DOHH2 (cell line): ENCODE measurements around the gene KIFC1.

Experiments
- H3F3A ChIP-seq: fragments of 200-600 bp; sonication (generic), shearing (Covaris generic); 2 replicates; pipeline ENCODE4 v1.6.0; 2016; ENCODE audit warnings: antibody characterized with exemption, mild to moderate bottlenecking; ENCODE audit not compliant: control insufficient read depth, insufficient read depth
- H3K27ac ChIP-seq: fragments of 200-600 bp; sonication (generic); 2 replicates; pipeline ENCODE4 v1.5.1; 2014; ENCODE audit warnings: low read depth, mild to moderate bottlenecking, low read length, moderate library complexity
- H3K27me3 ChIP-seq: fragments of 200-600 bp; sonication (generic); 2 replicates; pipeline ENCODE4 v1.6.1; 2014; ENCODE audit warnings: mild to moderate bottlenecking, low read length, mixed read lengths; ENCODE audit not compliant: control insufficient read depth
- H3K36me3 ChIP-seq: fragments of 200-600 bp; sonication (generic); 2 replicates; pipeline ENCODE4 v1.6.1; 2014; ENCODE audit warnings: mild to moderate bottlenecking, low read length, moderate library complexity, mixed read lengths; ENCODE audit not compliant: control insufficient read depth
- H3K4me1 ChIP-seq: fragments of 200-600 bp; sonication (generic); 2 replicates; pipeline ENCODE4 v1.6.1; 2014; ENCODE audit warnings: mild to moderate bottlenecking, low read length, mixed read lengths; ENCODE audit not compliant: control insufficient read depth
- H3K4me2 ChIP-seq: fragments of 200-600 bp; sonication (generic); 2 replicates; pipeline ENCODE4 v1.6.0; 2014; ENCODE audit warnings: mild to moderate bottlenecking, low read length, moderate library complexity
- H3K4me3 ChIP-seq: fragments of 200-600 bp; sonication (generic); 2 replicates; pipeline ENCODE4 v1.5.1; 2014; ENCODE audit warnings: mild to moderate bottlenecking, low read length, mixed read lengths
- H3K79me2 ChIP-seq: fragments of 200-600 bp; sonication (generic); 2 replicates; pipeline ENCODE4 v1.6.1; 2014; ENCODE audit warnings: mild to moderate bottlenecking, low read length, mixed read lengths; ENCODE audit not compliant: control insufficient read depth
- H3K9me2 ChIP-seq: fragments of 200-600 bp; sonication (generic); replicated peaks from 2 replicates; pipeline ENCODE4 v1.6.1; 2014; ENCODE audit warnings: mild to moderate bottlenecking, low read length, mixed read lengths; ENCODE audit not compliant: control insufficient read depth
- H3K9me3 ChIP-seq: fragments of 200-600 bp; sonication (generic); 2 replicates; pipeline ENCODE4 v1.6.1; 2014; ENCODE audit warnings: antibody characterized with exemption, low read length, mixed read lengths; ENCODE audit not compliant: control insufficient read depth, insufficient read depth
- H4K20me1 ChIP-seq: fragments of 200-600 bp; sonication (generic); 2 replicates; pipeline ENCODE4 v1.6.0; 2014; ENCODE audit warnings: low read depth, mild to moderate bottlenecking, antibody characterized with exemption, low read length, moderate library complexity; ENCODE audit not compliant: control insufficient read depth, insufficient read depth
- EZH2phosphoT487 ChIP-seq: fragments of 200-600 bp; sonication (generic); IDR thresholded peaks from 2 replicates; pipeline ENCODE4 v1.6.1; 2017; ENCODE audit warnings: borderline replicate concordance, mild to moderate bottlenecking, antibody characterized with exemption, low read length, moderate library complexity, mixed read lengths
- TF ChIP-seq, protein P1 (sequence below): fragments of 200-600 bp; sonication (generic); IDR thresholded peaks from one replicate; pipeline ENCODE4 v1.5.1; 2014; ENCODE audit warnings: antibody characterized with exemption, mild to moderate bottlenecking, low read depth, low read length; ENCODE audit not compliant: poor library complexity, severe bottlenecking

Gene KIFC1

GRCh38 chr6:33420491-33421343, 29.1 kb downstream of the KIFC1 start:
- TF ChIP-seq, protein P1, sequence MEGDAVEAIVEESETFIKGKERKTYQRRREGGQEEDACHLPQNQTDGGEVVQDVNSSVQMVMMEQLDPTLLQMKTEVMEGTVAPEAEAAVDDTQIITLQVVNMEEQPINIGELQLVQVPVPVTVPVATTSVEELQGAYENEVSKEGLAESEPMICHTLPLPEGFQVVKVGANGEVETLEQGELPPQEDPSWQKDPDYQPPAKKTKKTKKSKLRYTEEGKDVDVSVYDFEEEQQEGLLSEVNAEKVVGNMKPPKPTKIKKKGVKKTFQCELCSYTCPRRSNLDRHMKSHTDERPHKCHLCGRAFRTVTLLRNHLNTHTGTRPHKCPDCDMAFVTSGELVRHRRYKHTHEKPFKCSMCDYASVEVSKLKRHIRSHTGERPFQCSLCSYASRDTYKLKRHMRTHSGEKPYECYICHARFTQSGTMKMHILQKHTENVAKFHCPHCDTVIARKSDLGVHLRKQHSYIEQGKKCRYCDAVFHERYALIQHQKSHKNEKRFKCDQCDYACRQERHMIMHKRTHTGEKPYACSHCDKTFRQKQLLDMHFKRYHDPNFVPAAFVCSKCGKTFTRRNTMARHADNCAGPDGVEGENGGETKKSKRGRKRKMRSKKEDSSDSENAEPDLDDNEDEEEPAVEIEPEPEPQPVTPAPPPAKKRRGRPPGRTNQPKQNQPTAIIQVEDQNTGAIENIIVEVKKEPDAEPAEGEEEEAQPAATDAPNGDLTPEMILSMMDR = no peak
- no peak for TF ChIP-seq EZH2phosphoT487
- Histone ChIP-seq H3K4me2 (peak overlapping the region; percentile 31; the same call in 1 of the 2 replicates), H3F3A (peaks cover 5% of the 10 kb centered on the region; the same call in 1 of the 2 replicates), H3K9me2 (no peaks in the 10 kb centered on the region), H3K4me3 (0 out of 2 replicates have a peak overlapping the region, but pooled peaks have one; percentile 34), H4K20me1 (no peaks in the 10 kb centered on the region; the same call in 1 of the 2 replicates), H3K36me3 (peaks cover 10% of the 10 kb centered on the region), H3K9me3 (no peaks in the 10 kb centered on the region), H3K27me3 (peaks cover 5% of the 10 kb centered on the region; the same call in 1 of the 2 replicates), H3K27ac (no peak overlapping the region), H3K4me1 (peaks cover 41% of the 10 kb centered on the region), H3K79me2 (peaks cover 31% of the 10 kb centered on the region)

- TF ChIP-seq EZH2phosphoT487 = no peak
- TF ChIP-seq, protein P1 = no peak
- Histone ChIP-seq H3K9me2 (no peaks in the 10 kb centered on the region), H3K27me3 (peaks cover 5% of the 10 kb centered on the region; the same call in 1 of the 2 replicates), H3K4me1 (peaks cover 35% of the 10 kb centered on the region), H3K9me3 (no peaks in the 10 kb centered on the region), H3K79me2 (peaks cover 25% of the 10 kb centered on the region), H3F3A (peaks cover 8% of the 10 kb centered on the region), H3K27ac (no peak overlapping the region), H3K4me2 (no peak overlapping the region), H4K20me1 (no peaks in the 10 kb centered on the region; the same call in 1 of the 2 replicates), H3K4me3 (no peak overlapping the region), H3K36me3 (peaks cover 6% of the 10 kb centered on the region)
Measured at GRCh38 chr6:33421344-33421643, 29.7 kb downstream of the KIFC1 start.

DNA sequence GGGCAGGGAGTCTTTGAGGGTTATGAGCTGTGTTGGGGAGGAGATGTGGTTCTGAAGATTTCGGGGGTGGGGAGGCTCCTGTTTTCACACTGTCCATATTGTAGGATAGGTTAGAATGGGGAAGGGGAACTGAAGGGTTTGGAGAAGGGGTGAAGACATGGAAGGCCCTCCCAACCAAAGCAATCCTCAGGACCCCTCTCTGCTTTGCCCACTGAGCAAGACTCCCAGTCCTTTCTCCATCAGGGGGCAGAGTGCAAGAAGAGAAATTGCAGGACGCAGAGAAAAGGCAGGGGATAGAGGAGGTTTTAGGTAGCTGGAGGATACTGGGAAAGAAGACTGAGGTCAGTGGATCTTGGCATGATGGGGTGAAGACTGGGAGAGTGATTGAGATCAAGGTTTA, 32.2 kb downstream of the KIFC1 start:
- peaks cover 17% of the 10 kb centered on the region for H3F3A ChIP-seq
- H3K4me2 ChIP-seq = no peak overlapping the region
- H3K27me3 ChIP-seq = peaks cover 5% of the 10 kb centered on the region; the same call in 1 of the 2 replicates
- no peaks in the 10 kb centered on the region for H3K9me2 ChIP-seq
- H4K20me1 ChIP-seq = no peaks in the 10 kb centered on the region
- no peak overlapping the region for H3K4me3 ChIP-seq
- no peaks in the 10 kb centered on the region for H3K36me3 ChIP-seq
- no peak for TF ChIP-seq EZH2phosphoT487
- TF ChIP-seq, protein P1 = no peak
- no peaks in the 10 kb centered on the region for H3K9me3 ChIP-seq
- no peak overlapping the region for H3K27ac ChIP-seq
- peaks cover 36% of the 10 kb centered on the region for H3K4me1 ChIP-seq
- H3K79me2 ChIP-seq = peaks cover 24% of the 10 kb centered on the region
